ENCODE results near the gene DOLK.

DOLK gene

GRCh38 chr9:128903871-128904620 is 43.4 kb downstream of the DOLK start:
- TF ChIP-seq CTCF (conservative IDR thresholded peaks at IDR 0.05) = no peak
- no peak overlapping the region for H3K27ac ChIP-seq

- no peak overlapping the region for H3K27ac ChIP-seq
- TF ChIP-seq CTCF (conservative IDR thresholded peaks at IDR 0.05) = no peak
These were observed 44.3 kb downstream of the DOLK start for GRCh38 chr9:128903079-128903461.

GRCh38 chr9:128902351-128903078 is 44.9 kb downstream of the DOLK start:
- TF ChIP-seq CTCF (conservative IDR thresholded peaks at IDR 0.05) = no peak
- no peak overlapping the region for H3K27ac ChIP-seq

- TF ChIP-seq CTCF (conservative IDR thresholded peaks at IDR 0.05) = no peak
These were observed 45.6 kb downstream of the DOLK start for GRCh38 chr9:128901822-128902221.

GRCh38 chr9:128901379-128901778 is 46.0 kb downstream of the DOLK start:
- H3K27ac ChIP-seq = no peak overlapping the region
- no peak for TF ChIP-seq CTCF (conservative IDR thresholded peaks at IDR 0.05)

More at GRCh38 chr9:128901822-128902221, 45.6 kb downstream of the DOLK start:
- no peak overlapping the region for H3K27ac ChIP-seq

GRCh38 chr9:128899566-128900322 is 47.7 kb downstream of the DOLK start:
- TF ChIP-seq CTCF (conservative IDR thresholded peaks at IDR 0.05) = no peak
- no peak overlapping the region for H3K27ac ChIP-seq
